Superior temporal gyrus (tissue), 1 donor: ENCODE measurements around the gene BUD31.

ENCODE experiments used
- DNase-seq: peaks from one replicate; pipeline ENCODE4 v3.0.0-alpha.2; 2016; ENCODE audit errors: extremely low spot score

Gene BUD31

DNA sequence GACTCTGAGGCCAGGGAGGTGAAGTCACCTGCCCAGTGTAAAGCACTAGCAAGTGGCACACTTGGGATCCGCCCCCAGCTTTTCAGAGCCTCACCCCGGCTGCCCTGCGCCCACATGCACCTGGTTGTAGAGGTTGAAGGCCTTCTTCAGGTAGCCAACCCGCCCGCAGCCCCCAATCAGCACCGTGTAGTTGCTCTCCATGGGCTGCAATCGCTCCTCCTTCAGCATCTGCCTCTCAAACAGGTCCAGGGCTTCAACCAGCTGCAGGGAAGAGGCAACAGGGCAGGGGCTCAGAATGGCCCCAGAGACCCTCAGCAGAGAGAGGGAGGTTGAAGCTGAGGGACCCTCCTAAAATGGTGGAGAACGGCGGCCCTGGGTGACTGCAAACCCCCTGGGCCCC lies 24.4 kb downstream of the BUD31 start:
- no peak for DNase-seq

GRCh38 chr7:99437946-99438572 lies 29.3 kb downstream of the BUD31 start:
- no peak for DNase-seq

- peak; percentile 95 for DNase-seq
These were observed 30.1 kb downstream of the BUD31 start, which contains the start of the genes CPSF4 and PTCD1 for GRCh38 chr7:99438573-99439480. Gene CPSF4 (plus strand): TSS chr7:99438943. CDS start chr7:99439083, 140 bp downstream. Gene PTCD1 (minus strand): TSS chr7:99438798. CDS start chr7:99435242, 3,556 bp downstream.

DNA sequence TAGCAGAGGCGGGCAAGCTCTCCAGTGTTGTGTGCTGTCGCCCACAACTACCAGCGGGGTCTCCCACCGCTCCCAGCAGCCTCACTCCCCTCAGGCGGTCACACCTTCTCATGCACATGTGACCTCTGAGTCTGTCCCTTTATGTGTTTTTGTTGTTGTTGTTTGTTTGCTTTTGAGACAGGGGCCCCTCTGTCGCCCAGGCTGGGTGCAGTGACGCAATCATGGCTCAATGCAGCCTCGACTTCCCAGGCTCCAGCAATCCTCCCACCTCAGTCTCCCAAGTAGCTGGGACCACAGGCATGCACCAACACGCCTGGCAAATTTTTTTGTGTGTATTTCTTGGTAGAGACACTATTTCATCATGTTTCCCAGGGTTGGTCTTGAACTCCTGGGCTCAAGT lies 31.4 kb downstream of the BUD31 start:
- no peak for DNase-seq

DNA sequence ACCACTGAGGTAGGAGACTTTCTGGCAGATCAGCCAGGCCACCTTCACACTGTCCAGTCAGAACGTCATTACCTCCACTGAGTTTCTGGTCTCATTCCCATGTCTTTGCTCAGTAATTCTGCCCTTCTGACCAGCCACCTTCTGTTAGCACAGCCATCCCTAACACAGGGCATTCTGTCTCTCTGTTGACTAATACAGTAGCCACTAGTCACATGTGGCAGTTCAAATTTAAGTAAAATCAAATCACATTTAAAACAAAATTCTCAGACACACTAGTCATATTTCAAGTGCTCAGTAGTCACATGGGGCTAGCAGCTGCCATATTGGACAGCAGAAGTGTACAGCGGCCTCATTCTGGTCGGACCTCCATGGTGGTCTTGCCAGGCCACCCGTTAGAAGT lies 37.3 kb downstream of the BUD31 start:
- DNase-seq = no peak

GRCh38 chr7:99447943-99448342 lies 39.2 kb downstream of the BUD31 start:
- DNase-seq = no peak

DNA sequence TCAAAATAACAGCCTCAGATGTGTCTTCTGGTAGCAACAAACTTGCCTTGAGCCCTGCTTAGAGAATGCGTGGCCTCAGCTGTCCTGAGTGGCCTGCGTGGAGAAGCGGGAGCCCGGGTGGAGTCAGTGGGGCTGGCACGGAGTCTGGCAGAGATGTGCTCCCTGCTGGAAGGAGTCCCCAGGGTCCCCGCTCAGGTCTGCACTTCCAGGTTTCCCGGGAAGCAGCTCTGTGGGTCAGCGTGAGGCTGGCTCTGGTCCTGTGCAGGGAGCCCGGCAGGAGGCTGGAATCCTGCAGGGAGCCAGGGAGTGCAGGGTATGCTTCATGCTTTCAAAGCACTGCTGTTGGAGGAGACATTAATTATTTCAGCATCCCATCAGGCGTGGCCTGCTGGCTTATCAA lies 40.1 kb downstream of the BUD31 start:
- DNase-seq = no peak

GRCh38 chr7:99449326-99449725 lies 40.6 kb downstream of the BUD31 start:
- no peak for DNase-seq

- DNase-seq = no peak
These were observed 43.2 kb downstream of the BUD31 start for GRCh38 chr7:99451936-99452335.

GRCh38 chr7:99452541-99452940 lies 43.8 kb downstream of the BUD31 start:
- DNase-seq = no peak

DNA sequence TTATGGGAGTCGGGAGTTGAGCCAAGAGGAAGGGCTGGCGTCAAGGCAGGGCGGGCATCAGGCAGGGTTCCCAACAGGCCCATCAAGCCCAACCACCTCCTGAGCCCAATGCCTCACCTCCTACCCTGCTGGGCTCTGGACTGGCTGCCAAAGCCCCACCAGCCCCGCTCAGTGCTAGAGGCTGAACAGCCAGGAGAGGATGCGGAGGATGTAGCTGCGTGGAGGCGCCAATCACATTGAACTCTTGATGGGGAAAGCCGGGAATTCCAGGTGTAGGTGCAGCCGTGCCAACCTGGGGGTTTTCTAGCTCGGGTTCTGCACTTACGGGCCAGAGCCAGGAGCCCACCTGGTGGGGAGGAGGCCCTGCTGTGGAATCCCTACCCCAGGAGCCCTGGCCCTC lies 44.3 kb downstream of the BUD31 start:
- DNase-seq = no peak

- DNase-seq = no peak
These were observed 47.1 kb downstream of the BUD31 start for GRCh38 chr7:99455874-99456273.

DNA sequence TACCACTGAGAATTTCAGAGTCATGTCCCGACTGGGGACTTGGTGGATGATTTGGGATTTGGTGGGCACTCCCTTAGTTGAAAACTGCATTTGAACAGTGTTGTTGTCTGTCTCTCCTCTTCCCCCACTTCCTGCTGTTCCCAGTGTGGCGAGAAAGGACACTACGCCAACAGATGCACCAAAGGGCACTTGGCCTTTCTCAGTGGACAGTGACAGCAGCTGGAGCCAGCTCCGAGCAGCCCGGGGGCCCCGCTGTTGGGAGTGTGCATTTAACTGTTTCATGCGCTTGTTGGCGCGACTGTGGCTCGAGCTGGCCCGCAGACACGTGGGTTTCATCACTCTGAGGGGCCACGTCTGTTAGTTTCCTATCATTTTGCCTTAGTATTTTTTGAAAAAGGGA lies 47.5 kb downstream of the BUD31 start:
- DNase-seq = no peak

DNA sequence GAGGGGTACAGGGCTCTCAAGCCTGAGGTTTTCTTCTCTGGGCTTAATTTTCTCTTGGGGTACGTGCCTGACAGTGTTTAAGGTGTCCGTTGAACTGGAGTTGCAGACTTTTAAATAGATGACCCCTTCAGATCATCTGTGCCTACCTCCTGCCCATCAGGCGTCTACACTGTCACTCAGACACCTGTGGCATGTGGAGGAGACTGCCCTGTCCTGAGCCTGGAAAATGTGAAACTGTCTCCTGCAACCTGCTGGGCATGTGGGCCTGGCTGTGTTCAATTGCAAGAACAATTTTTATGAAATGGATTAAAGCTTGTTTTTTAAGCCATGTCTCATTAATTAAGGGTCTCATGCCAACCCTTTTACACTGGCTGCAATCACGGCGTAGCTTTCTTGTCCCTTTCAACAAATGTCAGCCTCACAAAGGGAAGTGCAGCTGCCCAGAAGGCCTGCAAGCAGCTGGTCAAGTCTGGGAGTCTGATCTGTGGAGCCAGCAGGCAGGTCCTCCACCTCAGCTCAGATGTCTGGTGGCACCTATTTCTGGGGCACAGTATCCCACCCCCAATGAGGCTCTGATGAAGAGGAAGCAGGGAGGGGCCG lies 48.4 kb downstream of the BUD31 start:
- no peak for DNase-seq

DNA sequence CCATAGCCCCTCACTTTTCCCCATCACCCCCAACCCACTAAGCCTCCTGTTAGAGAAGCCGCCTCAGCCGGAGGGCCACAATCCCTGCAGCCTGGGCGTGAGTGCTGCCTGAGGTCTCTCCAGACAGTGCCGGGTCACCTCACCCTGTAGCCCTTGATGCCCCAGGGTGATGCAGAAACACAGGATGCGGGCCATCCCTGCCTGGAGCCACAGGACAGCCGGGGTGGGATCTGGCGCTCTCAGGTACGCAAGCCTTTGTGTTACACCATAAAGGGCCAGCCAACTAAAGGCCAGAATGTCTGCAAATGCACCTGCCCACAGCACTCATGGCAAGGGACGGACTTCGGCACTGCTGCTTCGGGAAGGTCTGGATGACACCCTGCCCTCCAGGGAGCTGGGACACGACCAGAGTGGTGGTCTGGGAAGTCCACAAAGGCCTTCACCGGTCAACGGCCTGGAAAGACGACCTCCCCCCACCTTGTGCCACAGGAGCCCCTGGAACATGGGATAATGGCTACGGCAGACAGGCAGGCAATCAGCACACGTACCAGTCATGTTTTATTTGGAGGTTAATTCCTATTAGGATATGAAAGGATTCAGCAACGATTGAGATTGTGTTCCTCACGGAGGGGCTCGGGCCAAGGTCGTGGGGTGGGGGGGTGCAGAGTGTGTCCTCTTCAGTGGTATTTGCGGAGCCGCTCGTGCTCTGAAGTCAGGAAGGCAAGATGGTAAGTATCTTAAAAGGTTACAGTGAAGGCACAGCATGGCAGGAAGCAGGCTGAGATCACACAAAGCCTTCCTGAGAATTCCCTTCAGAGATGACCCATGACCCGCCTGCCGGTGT lies 49.1 kb downstream of the BUD31 start:
- DNase-seq = no peak

- no peak for DNase-seq
These were observed 50.3 kb downstream of the BUD31 start for GRCh38 chr7:99459087-99459486.

GRCh38 chr7:99460651-99461050 lies 51.9 kb downstream of the BUD31 start:
- DNase-seq = no peak

GRCh38 chr7:99461221-99461620 lies 52.5 kb downstream of the BUD31 start:
- DNase-seq = no peak

- no peak for DNase-seq
These were observed 56.6 kb downstream of the BUD31 start for GRCh38 chr7:99465421-99465768.

- DNase-seq = no peak
These were observed 59.7 kb downstream of the BUD31 start for GRCh38 chr7:99468336-99468918.
